ENCODE data around the gene CYTH4. TPM values are rescaled to one million over a fixed set of nuclear protein-coding genes. Genes with fewer than 3 reads are reported as not detected.

CYTH4 gene
- total RNA-seq, 2 experiments from 2014 or later: 20.6 to 28.1 TPM

- CTCF ChIA-PET (ENCODE audit: unreplicated experiment): no interaction called here
- Histone ChIP-seq H3K9me3 (ENCODE audit: low read length) (no peaks in the 10 kb centered on the region), H4K20me1 (ENCODE audit: insufficient read depth, low read length) (no peaks in the 10 kb centered on the region), H3K36me3 (ENCODE audit: insufficient read depth, low read length) (no peaks in the 10 kb centered on the region), H3K27ac (ENCODE audit: low read depth, low read length, poor library complexity, severe bottlenecking) (no peak overlapping the region), H3K4me2 (ENCODE audit: low read length) (no peak overlapping the region), H3K9me2 (ENCODE audit: insufficient read depth, low read length) (no peaks in the 10 kb centered on the region), H3K4me1 (ENCODE audit: insufficient read depth, low read length, poor library complexity, severe bottlenecking) (peaks cover 22% of the 10 kb centered on the region), H2AFZ (ENCODE audit: low read length) (no peak overlapping the region), H3K79me2 (ENCODE audit: insufficient read depth, low read depth, low read length) (no peaks in the 10 kb centered on the region), H3K4me3 (ENCODE audit: low read depth, low read length, poor library complexity, severe bottlenecking) (no peak overlapping the region)
- DNase-seq (ENCODE audit: low spot score): no peak
- TF ChIP-seq EZH2phosphoT487 (IDR thresholded peaks at IDR 0.05; ENCODE audit: borderline replicate concordance, low read depth, low read length): no peak
- TF ChIP-seq, protein P1, sequence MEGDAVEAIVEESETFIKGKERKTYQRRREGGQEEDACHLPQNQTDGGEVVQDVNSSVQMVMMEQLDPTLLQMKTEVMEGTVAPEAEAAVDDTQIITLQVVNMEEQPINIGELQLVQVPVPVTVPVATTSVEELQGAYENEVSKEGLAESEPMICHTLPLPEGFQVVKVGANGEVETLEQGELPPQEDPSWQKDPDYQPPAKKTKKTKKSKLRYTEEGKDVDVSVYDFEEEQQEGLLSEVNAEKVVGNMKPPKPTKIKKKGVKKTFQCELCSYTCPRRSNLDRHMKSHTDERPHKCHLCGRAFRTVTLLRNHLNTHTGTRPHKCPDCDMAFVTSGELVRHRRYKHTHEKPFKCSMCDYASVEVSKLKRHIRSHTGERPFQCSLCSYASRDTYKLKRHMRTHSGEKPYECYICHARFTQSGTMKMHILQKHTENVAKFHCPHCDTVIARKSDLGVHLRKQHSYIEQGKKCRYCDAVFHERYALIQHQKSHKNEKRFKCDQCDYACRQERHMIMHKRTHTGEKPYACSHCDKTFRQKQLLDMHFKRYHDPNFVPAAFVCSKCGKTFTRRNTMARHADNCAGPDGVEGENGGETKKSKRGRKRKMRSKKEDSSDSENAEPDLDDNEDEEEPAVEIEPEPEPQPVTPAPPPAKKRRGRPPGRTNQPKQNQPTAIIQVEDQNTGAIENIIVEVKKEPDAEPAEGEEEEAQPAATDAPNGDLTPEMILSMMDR (conservative IDR thresholded peaks at IDR 0.05; ENCODE audit: low read length): no peak
- POLR2A ChIA-PET: interaction anchor here (0.5 kb wide), 1 partner anchor 11 kb away, joined by 3 read pairs; no protein-coding TSS in a partner anchor
- intact Hi-C loops (cut with micrococcal nuclease; ENCODE audit: unreplicated experiment): no loop called here
- BruUV-seq (replicated peaks): no TSS peak
Measured at GRCh38 chr22:37334461-37334858, 52.2 kb downstream of the CYTH4 start.

DNA sequence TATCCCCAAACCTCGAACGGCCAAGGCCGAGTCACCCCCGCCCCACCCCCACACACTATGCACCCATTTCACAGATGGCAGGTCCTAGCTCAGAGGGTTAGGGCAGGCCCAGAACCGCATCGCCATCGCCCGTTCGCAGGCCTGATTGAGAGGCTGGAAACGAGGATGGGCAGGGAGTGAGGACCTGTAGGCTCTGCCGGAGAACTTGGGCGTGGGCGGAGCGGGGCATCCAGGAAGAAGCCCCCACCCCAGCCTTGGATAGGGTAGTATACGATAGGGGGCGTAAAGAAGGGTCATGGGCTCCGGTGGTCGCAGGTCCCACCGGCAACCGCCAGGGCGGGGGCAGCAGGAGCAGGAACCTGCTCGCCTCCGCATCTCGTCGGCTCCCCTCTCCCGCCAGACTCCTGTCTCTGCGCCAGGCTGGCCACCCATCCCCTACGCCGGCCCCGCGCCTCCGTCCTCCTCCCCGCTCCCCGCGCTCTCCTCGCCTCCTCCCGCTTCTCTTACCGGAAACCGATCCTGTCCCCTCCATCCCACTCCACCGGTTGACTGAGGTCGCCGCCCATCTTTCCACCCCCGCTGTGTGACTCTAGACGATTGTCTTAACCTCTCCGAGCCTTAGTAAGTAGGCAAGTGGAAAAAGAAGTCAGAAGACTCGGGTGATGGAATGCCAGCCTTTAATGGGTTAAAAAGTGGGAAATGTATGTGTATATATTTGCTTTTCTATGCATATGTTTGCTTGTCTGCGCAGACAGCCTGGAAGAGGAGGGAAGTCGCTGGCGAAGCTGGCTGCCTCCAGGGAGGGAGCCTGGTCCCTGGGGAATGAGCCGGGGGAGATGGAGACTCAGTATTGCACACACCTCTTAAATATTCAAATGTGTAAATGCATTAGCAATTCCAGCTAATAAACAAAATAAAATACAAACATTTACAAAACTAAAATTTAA, 52.8 kb downstream of the CYTH4 start:
- no peak overlapping the region for H3K27ac ChIP-seq (ENCODE audit: low read depth, low read length, poor library complexity, severe bottlenecking)
- intact Hi-C loops (cut with micrococcal nuclease; ENCODE audit: unreplicated experiment): no loop called here
- no peaks in the 10 kb centered on the region for H3K36me3 ChIP-seq (ENCODE audit: insufficient read depth, low read length)
- no TSS peak for BruUV-seq (replicated peaks)
- POLR2A ChIA-PET: no interaction called here
- H3K9me3 ChIP-seq (ENCODE audit: low read length): no peaks in the 10 kb centered on the region
- no peaks in the 10 kb centered on the region for H3K9me2 ChIP-seq (ENCODE audit: insufficient read depth, low read length)
- no peak overlapping the region for H2AFZ ChIP-seq (ENCODE audit: low read length)
- H3K4me1 ChIP-seq (ENCODE audit: insufficient read depth, low read length, poor library complexity, severe bottlenecking): peaks cover 22% of the 10 kb centered on the region
- no peaks in the 10 kb centered on the region for H4K20me1 ChIP-seq (ENCODE audit: insufficient read depth, low read length)
- TF ChIP-seq, protein P1 (conservative IDR thresholded peaks at IDR 0.05; ENCODE audit: low read length): no peak
- TF ChIP-seq EZH2phosphoT487 (IDR thresholded peaks at IDR 0.05; ENCODE audit: borderline replicate concordance, low read depth, low read length): no peak
- H3K79me2 ChIP-seq (ENCODE audit: insufficient read depth, low read depth, low read length): no peaks in the 10 kb centered on the region
- CTCF ChIA-PET (ENCODE audit: unreplicated experiment): no interaction called here
- no peak overlapping the region for H3K4me3 ChIP-seq (ENCODE audit: low read depth, low read length, poor library complexity, severe bottlenecking)
- no peak for DNase-seq (ENCODE audit: low spot score)
- H3K4me2 ChIP-seq (ENCODE audit: low read length): no peak overlapping the region

- Histone ChIP-seq H3K4me1 (ENCODE audit: insufficient read depth, low read length, poor library complexity, severe bottlenecking) (peaks cover 19% of the 10 kb centered on the region), H3K27ac (ENCODE audit: low read depth, low read length, poor library complexity, severe bottlenecking) (no peak overlapping the region), H3K9me2 (ENCODE audit: insufficient read depth, low read length) (no peaks in the 10 kb centered on the region), H4K20me1 (ENCODE audit: insufficient read depth, low read length) (no peaks in the 10 kb centered on the region), H3K79me2 (ENCODE audit: insufficient read depth, low read depth, low read length) (no peaks in the 10 kb centered on the region), H3K4me3 (ENCODE audit: low read depth, low read length, poor library complexity, severe bottlenecking) (no peak overlapping the region), H2AFZ (ENCODE audit: low read length) (no peak overlapping the region), H3K36me3 (ENCODE audit: insufficient read depth, low read length) (no peaks in the 10 kb centered on the region), H3K4me2 (ENCODE audit: low read length) (no peak overlapping the region), H3K9me3 (ENCODE audit: low read length) (no peaks in the 10 kb centered on the region)
- BruUV-seq (replicated peaks): no TSS peak
- ChIA-PET POLR2A (no interaction called here), CTCF (ENCODE audit: unreplicated experiment) (no interaction called here)
- intact Hi-C loops (cut with micrococcal nuclease; ENCODE audit: unreplicated experiment): no loop called here
- DNase-seq (ENCODE audit: low spot score): no peak
- TF ChIP-seq EZH2phosphoT487 (IDR thresholded peaks at IDR 0.05; ENCODE audit: borderline replicate concordance, low read depth, low read length): no peak
- TF ChIP-seq, protein P1 (conservative IDR thresholded peaks at IDR 0.05; ENCODE audit: low read length): no peak
Measured at GRCh38 chr22:37335806-37336199, 53.5 kb downstream of the CYTH4 start.

Measured in OCI-LY7 (cell line).